HS-27A (cell line): Measurements from ENCODE around the gene WNT7B.

Experiments
- DNase-seq: peaks from one replicate; pipeline ENCODE4 v3.0.0-alpha.2; 2012; ENCODE audit warnings: low read depth, missing footprints

Gene WNT7B

DNA sequence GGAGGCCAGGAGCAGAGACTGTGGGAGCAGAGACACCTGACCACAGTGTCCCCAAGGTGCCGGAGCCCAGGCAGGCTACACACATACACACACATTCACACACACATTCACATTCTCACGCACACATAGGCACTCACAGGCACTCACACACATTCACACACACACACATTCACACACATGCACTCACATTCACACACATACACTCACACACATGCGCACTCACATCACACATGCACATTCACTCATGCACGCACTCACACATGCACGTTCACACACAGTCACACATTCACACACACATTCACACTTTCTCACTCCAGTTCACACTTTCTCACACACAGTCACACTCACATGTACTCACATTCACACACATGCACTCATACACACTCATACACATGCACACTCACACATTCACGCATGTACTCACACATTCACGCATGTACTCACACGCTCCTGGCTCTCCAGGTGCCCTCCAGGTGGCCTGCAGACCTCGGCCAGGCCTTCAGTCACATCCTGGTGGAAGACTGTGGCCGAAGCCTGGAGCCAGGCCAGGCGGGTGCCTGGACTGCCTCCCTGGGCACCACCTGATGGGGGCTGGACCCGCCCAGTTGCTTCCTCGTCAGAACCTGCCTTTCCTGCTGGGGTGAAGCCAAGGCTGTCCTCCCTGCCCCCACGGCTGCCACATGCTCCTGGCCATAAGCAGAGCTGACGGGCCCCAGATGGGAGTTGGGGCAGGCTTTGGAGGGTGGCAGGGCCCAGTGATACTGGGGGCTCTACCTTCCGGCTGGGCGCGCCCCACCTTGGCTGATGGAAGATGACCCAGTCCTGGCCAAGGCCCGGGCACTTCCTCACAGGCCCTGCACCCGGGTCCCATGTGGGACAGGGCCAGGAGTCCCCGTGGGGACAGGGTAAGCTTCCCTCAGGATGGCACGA, 89.5 kb downstream of the WNT7B start:
- DNase-seq: no peak

DNA sequence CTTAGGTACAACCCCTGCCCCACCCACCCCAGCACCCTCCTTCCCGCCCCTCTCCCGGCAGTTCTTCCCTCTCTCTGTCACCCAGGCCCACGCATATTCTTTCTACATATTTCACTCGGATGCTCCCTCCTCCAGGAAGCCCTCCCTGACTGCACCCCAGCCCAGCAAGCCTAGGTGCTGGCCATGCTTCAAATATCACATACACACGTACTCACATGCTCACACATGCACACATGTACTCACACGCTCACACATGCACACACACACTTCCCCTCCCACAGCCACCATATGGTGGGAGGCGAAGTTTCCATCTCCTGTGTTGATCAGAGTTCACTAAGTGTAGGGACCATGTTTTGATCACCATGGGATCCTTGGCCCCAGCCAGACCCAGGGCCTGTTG, 90.4 kb downstream of the WNT7B start:
- DNase-seq: no peak

DNA sequence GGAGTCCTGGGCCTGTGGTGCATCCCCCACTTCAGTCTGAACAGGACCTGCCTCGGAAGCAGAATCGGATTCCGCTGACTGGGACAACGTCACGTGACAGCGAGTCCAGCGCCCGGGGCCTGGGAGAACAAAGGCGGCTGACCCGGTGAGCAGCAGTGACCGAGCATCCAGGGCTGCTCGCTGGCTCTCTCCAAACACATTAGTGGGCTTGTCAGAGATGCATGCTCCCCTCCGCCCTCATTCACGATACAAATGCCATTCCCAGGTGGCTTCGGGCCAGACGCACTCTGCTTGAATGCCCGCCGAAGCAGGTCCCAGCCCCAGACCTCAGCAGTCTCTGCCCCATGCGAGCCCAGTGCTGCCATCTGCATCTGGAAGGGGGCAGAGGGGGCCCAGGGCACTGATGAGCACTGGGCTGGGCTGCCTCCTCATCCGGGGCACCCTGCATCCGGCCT, 91.0 kb downstream of the WNT7B start:
- no peak for DNase-seq

DNA sequence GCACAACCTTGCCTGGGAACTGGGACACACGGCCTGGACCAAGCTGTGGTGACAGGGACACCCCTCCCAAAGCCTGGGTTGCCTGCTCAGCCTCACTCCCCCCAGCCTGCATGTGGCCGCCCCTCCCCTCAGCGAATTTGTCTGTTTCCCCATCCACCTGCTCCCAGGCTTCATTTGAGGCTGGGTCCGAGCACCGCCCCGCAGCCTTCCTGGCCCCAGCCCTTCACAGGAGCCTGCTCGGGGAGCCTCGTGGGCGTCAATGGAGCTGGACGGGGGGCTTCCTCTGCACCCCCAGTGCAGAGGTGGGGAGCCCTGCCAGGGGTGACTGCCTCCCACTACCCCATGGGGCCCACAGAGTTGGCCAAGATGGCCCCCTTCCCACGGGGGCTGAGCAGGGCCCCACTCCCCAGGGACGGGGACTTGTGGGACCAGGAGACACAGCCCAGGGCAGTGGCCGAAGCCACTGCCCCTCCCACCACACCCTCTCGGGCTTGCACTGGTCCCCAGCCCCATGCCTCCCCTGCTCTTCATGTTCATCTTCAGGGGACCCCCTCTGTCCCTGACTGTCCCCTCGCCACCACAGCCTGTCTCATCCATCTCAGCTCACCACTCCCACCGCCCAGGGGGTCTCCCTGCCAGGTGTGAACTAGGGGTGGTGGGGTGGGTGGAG, 91.7 kb downstream of the WNT7B start:
- no peak for DNase-seq

DNA sequence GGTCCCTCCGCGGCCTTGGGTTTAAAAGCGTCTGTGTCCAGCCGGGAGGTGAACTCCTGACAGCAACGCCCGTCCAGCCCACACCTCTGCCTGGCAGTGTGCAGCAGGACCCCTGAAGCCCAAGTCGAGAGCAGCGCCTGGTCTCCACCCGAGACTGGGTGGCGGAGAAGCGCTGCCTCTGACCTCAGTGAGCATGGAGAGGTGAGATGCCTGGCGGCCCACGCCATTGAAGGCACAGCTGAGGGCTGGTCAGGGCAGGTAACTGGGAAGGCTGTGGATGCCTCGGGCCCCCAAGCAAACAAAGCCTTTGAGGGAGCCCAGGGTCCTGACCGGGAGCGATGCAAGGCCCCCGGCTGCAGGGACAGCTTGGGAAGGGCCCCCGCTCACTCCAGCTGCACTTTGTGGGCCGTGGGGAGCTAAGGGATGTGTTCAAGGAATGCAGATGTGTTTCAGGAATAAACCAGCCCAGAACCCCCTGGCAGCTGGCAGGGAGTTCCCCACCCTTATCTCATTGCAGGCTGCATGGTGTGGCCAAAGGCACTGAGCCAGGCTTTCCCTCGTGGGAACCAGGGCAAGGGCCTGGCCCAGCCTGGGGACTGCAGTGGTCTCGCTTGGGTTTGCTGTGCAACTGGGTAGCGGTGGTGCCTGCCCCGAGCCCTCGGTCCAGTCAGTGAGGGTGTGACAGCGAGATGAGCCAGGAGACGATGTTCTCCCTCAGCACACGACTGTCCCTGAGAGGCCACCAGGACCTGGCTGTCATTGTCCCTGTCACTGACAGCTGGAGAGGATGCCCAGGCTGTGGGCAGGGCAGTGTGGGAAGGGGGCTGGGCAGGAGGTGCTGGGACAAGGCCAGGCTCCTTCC, 92.5 kb downstream of the WNT7B start:
- no peak for DNase-seq

GRCh38 chr22:45883811-45884170, 93.2 kb downstream of the WNT7B start:
- DNase-seq: no peak

DNA sequence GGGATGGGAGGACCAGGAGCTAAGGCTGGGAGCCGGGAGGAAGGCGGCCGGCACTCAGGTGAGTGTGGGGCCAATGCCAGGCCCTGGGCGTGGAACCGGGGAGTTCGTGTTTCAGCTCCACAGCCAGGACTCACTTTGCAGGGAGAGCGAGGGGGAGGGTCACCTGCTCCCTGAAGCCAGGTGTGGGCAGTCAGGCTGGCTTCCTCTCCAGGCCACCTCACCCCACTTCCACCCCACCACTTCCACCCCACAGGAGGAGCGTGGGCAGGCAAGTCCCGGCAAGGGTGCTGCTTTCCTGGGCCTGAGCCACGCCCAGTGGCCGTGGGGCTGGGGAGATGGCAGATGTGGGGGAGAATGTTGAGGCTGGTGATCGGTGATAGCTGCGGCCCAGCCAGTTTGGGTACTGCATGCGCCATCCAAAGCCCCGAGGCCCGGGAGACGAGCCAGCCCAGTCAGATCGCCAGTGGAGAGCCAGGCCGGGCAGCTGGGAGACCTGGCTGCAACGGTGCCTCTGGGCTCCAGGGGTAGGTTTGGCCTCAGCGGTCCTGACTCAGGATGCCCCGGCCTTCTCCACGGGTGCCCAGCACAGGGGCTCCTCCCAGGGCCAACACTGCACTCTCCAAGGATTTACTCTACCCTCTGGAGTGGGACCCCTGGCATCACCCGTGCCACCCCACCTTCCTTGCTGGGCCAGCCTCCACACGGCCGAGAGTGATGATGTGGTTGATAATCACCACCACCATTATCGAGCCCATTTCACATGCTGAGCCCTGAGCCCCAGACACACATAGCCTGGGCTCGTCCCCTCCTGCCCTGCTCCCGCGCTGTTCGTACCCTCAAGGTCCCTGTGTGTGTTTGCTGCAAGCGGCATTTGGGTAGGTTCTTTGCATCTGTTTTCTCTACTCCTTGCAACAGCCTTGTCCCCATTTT, 93.8 kb downstream of the WNT7B start:
- DNase-seq: no peak

- DNase-seq: no peak
Observed at GRCh38 chr22:45881524-45881875, 95.5 kb downstream of the WNT7B start.

- no peak for DNase-seq
Observed at GRCh38 chr22:45880716-45881523, 96.0 kb downstream of the WNT7B start.

DNA sequence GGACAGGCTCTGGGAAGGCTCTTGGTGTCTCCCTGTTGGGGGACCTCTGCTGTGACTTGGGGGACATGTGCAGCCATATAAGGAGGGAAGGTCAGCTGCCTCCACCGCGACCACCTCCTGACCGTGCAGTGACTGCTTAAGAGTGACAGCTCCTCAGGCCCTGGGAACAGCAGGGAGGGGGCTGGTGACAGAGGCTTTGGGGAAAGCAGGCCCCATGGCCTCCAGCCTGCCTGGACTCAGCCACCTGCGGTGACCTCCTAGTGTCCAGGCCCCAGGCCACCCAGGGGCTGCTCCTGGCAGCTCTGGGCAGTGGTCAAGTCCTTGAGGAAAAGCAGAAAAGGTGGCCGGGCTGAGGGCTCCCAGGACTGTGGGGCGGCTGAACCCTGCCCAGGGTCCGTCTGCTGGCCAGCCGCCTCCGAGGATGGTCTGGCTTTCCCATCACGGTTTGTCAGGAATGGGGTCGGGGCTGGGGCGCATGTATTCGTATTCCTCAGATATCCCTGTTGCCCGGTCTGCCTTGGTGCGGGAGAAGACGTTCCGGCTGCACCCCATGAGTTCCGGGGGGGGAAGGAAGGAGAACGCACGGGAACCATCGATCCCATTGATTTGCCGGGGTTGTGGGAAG, 96.8 kb downstream of the WNT7B start:
- no peak for DNase-seq

- no peak for DNase-seq
Observed at GRCh38 chr22:45879552-45879949, 97.4 kb downstream of the WNT7B start.

- DNase-seq: no peak
Observed at GRCh38 chr22:45878901-45879551, 97.9 kb downstream of the WNT7B start.

GRCh38 chr22:45878051-45878781, 98.7 kb downstream of the WNT7B start:
- no peak for DNase-seq

- DNase-seq: no peak
Observed at GRCh38 chr22:45877651-45878050, 99.3 kb downstream of the WNT7B start.

DNA sequence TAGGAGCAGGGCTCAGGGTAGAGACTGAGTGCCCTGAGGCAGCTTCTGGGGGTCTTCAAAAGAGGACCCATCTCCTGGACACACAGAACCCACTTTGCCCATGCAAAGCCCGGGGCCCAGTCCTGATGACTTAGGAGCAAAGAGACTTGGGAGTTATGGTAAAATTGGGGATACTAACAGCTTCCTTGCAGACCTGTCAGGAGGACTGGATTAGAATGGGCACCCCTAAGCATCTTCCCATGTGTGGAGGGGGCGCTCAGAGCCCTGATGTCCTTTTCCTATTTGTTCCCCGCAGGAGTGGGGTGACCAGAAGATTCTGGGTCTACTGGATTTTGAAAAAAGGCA, 100.0 kb downstream of the WNT7B start:
- no peak for DNase-seq

GRCh38 chr22:45876136-45877035, 100.6 kb downstream of the WNT7B start:
- DNase-seq: no peak

DNA sequence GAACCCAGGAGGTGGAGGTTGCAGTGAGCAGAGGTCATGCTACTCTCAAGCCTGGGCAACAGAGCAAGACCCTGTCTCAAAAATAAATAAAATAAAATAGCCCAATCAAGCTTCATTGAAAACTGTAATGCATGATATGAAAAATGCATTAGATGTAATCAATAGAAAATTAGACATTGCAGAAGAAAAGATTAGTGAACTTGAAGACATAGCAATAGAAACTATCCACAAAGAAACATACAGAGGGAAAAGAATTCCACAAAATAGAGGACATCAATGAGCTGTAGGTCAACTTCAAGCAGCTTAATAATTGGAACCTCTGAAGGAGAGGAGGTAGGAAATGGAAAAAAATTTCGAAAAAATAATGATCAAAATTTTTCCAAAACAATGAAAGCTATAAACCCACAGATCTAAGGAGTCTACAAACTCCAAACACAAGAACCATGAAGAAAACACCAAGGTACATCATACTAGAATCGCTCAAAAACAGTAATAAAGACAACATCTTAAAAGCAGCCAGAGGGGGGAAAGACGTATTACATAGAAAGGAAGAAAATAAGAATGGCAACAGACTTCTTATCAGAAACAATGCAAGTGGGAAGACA, 104.2 kb downstream of the WNT7B start:
- DNase-seq: no peak

GRCh38 chr22:45871721-45872120, 105.2 kb downstream of the WNT7B start:
- no peak for DNase-seq
